ENCODE measurements around the gene APOBEC2.
A peak's percentile ranks its signal among the peaks of the same experiment; 100 is the strongest.

APOBEC2 gene

GRCh38 chr6:41023114-41023513 is 29.9 kb upstream of the APOBEC2 start:
- no peaks in the 10 kb centered on the region for H3K9me3 ChIP-seq
- TF ChIP-seq CTCF (IDR thresholded peaks at IDR 0.05): no peak
- H3K4me1 ChIP-seq (ENCODE audit: control insufficient read depth in 1 of 2, insufficient read depth in 1 of 2, low read depth in 1 of 2, low read length in 1 of 2): peaks cover 6 to 11% of the 10 kb centered on the region in 2 experiments
- H3K36me3 ChIP-seq: no peaks in the 10 kb centered on the region
- H3K4me3 ChIP-seq (ENCODE audit: low read depth in 1 of 2, low read length in 1 of 2): no peak overlapping the region
- H3K27ac ChIP-seq: no peak overlapping the region
- peaks cover 7% of the 10 kb centered on the region for H3K27me3 ChIP-seq

- Histone ChIP-seq H3K27ac (no peak overlapping the region), H3K4me3 (ENCODE audit: low read depth in 1 of 2, low read length in 1 of 2) (no peak overlapping the region), H3K4me1 (ENCODE audit: control insufficient read depth in 1 of 2, insufficient read depth in 1 of 2, low read depth in 1 of 2, low read length in 1 of 2) (peaks cover 12 to 17% of the 10 kb centered on the region in 2 experiments), H3K27me3 (peaks cover 7% of the 10 kb centered on the region), H3K36me3 (no peaks in the 10 kb centered on the region), H3K9me3 (no peaks in the 10 kb centered on the region)
- TF ChIP-seq CTCF (IDR thresholded peaks at IDR 0.05): no peak
These were observed 27.0 kb upstream of the APOBEC2 start for GRCh38 chr6:41025966-41026530.

GRCh38 chr6:41027241-41027640 is 25.8 kb upstream of the APOBEC2 start:
- H3K4me1 ChIP-seq (ENCODE audit: control insufficient read depth in 1 of 2, insufficient read depth in 1 of 2, low read depth in 1 of 2, low read length in 1 of 2): peaks cover 12 to 17% of the 10 kb centered on the region in 2 experiments
- no peak overlapping the region for H3K4me3 ChIP-seq (ENCODE audit: low read depth in 1 of 2, low read length in 1 of 2)
- no peaks in the 10 kb centered on the region for H3K9me3 ChIP-seq
- peaks cover 7% of the 10 kb centered on the region for H3K27me3 ChIP-seq
- H3K36me3 ChIP-seq: no peaks in the 10 kb centered on the region
- TF ChIP-seq CTCF (IDR thresholded peaks at IDR 0.05): no peak
- H3K27ac ChIP-seq: no peak overlapping the region

GRCh38 chr6:41027799-41028560 is 25.0 kb upstream of the APOBEC2 start:
- H3K4me1 ChIP-seq (ENCODE audit: control insufficient read depth in 1 of 2, insufficient read depth in 1 of 2, low read depth in 1 of 2, low read length in 1 of 2): peaks cover 12 to 17% of the 10 kb centered on the region in 2 experiments
- no peaks in the 10 kb centered on the region for H3K9me3 ChIP-seq
- peaks cover 7% of the 10 kb centered on the region for H3K27me3 ChIP-seq
- peak; percentile 97 for TF ChIP-seq CTCF (IDR thresholded peaks at IDR 0.05)
- peak overlapping the region; percentile 64 to 89 for H3K4me3 ChIP-seq (ENCODE audit: low read depth in 1 of 2, low read length in 1 of 2)
- H3K36me3 ChIP-seq: no peaks in the 10 kb centered on the region
- H3K27ac ChIP-seq: no peak overlapping the region

- H3K9me3 ChIP-seq: no peaks in the 10 kb centered on the region
- H3K36me3 ChIP-seq: no peaks in the 10 kb centered on the region
- no peak for TF ChIP-seq CTCF (IDR thresholded peaks at IDR 0.05)
- no peak overlapping the region for H3K27ac ChIP-seq
- H3K27me3 ChIP-seq: peaks cover 7% of the 10 kb centered on the region
- peaks cover 12 to 17% of the 10 kb centered on the region in 2 experiments for H3K4me1 ChIP-seq (ENCODE audit: control insufficient read depth in 1 of 2, insufficient read depth in 1 of 2, low read depth in 1 of 2, low read length in 1 of 2)
- peak overlapping the region; percentile 64 to 89 for H3K4me3 ChIP-seq (ENCODE audit: low read depth in 1 of 2, low read length in 1 of 2)
These were observed 24.2 kb upstream of the APOBEC2 start for GRCh38 chr6:41028561-41029412.
